Measurements from ENCODE around the gene CRY2.

The CRY2 gene

DNA sequence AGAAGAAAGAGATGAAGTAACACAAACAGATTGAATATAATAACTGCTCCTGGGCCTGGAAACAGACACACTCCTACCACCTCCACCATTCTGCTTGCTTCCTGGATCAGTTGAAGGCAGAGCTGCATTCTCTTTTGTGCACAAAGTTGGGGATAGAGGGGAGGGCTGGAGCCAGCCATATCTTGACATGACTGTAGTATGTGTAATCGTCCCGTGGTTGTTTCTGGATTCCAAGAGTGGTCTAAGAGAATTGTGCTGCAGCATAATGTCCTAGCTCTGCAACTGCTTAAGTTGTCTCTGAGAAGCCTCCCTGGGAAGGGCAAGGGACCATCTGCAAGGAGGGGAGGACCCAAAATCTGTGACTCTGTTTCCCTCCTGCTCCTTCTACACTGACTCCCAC lies 3.2 kb downstream of the CRY2 start:
- DNase-seq = no peak

DNA sequence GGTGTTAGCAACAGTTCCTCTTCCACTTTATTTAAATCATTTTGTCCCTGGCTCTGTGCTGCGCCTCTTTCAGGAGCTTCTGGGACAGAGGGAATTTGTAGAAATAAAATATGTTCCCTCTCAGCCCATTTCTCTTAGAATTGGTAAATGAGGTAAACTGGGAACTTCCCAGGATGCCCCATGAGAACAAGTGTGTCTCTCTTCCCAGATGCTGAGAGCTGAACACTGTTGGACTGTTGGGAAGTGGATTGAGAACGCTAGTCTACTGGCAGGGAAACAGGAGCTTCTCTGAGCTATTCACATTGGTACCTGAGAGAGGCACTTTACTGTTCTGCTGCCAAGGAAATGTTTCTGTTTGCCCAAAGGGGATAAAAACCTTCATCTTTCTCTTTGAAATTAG lies 4.0 kb downstream of the CRY2 start:
- DNase-seq = no peak

DNA sequence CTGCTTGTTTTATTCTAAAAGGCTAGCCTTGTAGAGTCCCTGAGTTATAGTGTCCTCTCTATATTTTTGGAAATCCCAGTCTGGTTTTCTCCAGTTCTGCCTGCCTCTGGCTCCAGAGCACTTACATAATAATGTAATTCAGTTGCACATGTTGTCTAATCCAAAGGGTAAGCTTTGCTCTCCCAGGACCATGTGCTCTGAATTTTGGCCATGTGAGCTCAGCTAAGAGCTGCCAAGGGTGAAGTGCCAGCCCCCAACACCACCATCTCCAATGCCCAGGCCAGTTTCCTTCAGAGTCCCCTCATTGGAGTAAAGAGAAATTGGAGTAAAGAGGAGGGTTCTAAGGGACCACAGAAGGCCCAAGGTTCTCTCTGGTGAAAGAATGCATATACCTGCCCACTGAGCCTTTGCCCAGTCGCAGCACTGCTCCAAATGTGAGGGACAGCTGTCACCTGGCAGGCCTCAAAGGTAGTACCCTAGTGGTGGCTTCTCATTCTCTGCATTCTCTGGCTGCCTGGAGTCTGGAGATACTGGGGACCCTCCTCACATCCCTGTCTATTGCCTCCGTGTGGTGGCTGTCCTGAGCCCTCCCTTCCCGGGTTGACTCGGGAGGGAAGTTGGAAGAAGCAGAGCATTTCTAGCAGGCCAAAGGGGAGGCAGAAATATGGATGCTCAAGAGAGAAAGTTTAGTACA lies 4.9 kb downstream of the CRY2 start:
- DNase-seq = no peak

DNA sequence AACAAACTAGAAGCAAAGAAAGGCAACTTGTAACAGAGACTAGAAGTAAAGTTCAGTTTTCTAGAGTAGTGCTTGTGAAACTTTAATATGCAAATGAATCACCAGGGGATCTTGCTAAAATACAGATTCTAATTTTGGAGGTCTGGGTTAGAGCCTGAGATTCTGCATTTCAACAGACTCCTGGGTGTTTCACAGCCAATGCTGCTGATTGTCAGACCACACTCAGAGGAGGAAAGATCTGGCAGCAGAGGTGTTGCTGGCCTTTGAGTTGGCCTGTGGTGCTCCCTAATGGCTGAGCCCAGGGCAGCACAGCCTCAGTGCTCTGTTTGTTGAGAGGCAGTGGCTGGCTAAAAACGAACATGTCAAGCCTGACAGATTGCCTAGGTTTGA lies 5.4 kb downstream of the CRY2 start:
- no peak for DNase-seq

DNA sequence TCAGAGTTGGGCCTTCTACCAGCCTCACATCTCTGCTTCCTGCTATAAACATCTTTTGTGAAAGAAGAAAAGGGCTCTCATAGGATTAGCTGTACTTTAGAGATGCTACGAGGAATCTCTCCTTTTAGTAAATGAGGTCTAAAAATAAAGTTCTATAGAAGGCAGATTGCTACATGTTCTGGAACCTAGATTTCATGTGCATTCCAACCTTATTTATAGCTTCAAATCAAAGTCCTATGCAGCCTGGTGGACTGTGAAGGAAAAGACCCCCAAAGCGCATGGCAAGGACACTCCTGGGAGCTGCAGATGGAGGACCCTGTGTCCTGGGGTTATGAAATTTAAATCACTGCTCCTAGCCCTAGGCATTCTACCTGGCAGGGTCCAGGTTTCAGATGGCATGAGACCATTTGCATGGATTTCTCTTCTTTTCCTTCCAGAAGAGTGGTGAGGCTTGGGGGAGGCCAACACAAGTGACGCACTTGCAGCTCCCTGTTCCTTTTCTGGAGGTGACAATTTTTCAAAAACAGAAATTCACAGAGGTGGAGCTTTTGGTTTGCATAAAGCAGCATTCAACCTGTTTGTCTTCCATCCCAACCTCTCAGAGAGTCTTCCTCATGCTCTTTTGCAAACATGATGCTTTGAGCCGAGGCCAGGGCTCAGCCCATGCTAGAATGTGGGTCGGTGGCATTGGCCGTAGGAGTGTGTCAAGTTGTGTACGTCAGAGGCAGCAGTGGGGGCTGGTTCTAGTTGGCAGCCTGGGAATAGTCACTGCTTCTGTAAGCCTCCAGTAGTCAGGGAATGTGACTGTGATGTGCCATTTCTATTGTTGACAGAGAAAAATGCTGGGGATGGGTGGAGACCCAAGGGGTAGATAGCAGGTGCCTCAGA lies 6.3 kb downstream of the CRY2 start:
- no peak for DNase-seq

DNA sequence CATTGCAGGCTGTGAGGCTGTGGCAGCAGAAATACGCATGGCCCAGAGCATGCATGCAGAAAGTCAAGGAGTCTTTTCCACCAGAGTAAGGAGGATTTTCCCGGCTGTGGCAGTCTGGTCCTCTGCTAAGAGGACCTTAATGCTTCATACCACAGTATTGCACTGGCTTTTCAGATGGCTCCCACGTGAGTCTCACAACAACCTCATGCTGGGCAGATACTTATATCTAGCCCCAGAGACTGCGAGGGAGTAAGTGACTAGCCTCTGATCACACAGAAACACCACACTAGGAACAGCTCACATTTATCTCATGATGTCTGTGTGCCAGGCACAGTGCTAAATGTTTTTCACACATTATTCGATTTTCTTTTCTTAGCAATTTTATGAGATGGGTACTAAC lies 8.0 kb downstream of the CRY2 start:
- DNase-seq = no peak

DNA sequence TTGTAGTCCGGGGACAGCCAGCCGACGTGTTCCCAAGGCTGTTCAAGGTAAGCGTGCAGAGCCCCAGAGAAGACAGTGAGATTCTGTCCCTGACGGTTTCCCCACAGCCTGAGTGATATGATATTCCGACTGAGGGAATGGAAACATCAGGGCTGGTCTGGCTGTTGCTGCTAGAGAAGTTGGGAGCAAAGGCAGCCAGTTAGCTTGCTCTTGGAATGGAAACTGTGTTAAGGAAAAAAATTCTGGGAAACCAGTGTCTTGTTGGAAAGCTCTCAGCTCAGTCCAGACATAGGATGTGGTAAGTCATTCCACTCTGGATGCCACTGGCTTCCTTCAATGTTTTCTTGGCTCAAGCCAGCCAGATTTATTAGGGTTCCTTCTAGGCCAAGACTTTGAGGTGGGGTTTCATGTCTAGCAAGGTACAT lies 8.8 kb downstream of the CRY2 start:
- DNase-seq = no peak

DNA sequence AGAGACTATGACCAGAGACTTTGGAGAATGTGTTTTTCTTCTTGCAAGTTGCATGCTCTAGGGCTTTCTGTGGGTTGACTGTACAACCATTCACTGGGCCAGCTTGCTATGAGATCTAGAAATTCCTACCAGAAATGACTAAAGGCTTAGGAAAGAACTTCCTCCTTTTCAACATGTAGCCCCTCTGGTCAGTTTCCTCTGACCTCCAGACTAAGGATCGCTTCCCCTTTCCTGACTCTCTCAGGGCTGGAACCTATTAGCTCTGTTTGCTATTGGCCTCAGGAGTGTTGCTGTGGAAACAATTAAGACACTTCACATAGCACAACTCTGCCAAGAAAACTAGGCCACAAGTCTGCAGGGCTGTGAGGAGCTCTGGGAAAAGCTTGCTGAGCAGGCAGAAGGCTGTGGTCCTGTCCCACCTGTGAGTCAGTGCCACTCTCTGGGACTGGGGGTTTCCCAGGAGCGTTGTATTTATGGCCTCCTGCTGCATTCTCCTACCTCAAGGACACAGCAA lies 10.7 kb downstream of the CRY2 start:
- no peak for DNase-seq

DNA sequence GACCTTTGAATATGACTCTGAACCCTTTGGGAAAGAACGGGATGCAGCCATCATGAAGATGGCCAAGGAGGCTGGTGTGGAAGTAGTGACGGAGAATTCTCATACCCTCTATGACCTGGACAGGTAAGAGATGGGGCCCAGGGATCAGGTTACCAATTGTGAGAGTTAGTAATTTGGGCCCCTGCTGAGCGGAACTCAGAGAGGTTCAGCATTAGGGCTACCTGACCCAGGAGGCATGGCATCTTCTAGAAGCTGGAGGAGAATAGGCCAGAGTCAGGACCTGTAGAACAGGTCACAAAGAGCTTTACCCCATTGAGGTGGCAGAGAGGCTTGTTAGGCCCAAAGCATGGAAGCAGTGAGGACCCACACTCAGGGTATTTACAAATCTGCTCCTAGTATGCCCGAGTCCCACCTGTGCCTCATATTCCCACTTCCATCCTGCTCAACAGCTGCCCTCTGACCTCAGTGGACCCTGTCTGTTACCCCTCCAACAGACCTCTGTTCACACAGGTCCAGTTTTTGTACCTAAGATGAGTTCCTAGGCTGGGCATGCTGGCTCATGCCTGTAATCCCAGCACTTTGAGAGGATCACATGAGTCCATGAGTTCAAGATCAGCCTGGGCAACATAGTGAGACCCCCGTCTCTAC lies 11.6 kb downstream of the CRY2 start:
- DNase-seq = no peak

DNA sequence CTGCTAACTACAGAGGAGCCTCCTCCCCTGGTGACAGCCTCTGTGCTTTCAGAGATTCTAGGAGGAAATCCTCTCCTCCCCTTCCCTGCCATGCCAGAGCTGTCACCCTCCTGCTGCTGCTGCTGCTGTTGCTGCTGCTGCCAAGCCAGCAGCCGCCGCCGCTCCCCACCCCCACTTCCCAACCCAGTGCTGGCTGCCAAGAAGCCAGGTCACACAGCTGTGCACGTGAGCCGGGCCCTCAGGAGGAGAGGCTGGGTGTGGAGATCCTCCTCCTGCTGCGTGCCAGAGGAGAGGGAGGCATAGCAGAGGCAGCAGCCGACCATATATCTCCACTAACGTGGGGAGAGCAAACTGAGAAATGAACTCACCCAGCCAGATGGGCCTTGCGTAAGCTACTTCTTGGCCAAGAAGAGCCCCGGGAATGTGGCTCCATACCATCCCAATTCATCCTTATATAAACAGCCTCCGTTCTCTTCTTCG lies 12.4 kb downstream of the CRY2 start:
- DNase-seq = no peak

DNA sequence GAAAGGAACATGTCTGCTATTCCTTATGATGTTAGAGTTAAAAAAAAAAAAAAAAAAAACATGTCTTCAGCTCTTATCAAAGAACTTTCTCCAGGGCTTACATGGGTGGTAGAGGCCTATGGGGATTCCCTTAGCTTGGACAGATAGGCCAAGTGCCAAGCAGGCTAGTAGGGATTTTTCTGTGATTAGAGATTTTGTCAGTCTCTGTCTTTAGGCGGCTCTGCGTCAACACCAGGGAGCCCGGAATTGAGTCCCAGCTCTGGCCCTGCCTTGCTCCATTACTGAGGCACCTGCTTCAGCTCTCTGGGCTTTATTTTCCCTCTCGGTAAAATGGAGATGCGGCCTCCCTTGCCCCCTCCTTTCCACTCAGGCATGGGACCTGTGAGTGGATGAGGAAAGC lies 13.1 kb downstream of the CRY2 start:
- no peak for DNase-seq

DNA sequence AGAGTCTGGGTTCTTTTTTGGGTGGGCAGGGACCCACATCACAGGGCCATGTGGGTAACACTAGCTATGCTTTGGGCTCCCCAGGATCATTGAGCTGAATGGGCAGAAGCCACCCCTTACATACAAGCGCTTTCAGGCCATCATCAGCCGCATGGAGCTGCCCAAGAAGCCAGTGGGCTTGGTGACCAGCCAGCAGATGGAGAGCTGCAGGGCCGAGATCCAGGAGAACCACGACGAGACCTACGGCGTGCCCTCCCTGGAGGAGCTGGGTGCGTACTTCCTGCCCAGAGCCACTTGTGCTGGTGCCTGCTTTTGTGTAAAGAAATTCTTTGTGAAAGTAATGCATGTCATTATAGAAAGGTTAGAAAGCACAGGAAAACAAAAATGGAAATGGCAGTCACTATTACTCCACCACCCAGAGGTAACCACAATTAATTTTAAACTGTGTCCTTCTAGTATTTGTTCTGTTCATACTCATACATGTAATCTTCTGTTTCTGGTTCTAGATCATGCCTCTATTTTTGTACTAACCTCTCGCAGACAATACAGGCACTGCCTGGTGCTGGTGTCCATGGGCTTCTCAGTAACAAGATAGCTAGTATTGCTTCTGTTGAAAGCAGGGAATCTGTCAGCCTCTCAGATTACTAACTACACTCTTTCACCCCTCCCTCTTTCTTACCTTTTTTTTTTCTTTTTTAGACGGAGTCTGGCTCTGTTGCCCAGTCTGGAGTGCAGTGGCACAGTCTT lies 13.7 kb downstream of the CRY2 start:
- DNase-seq = no peak

DNA sequence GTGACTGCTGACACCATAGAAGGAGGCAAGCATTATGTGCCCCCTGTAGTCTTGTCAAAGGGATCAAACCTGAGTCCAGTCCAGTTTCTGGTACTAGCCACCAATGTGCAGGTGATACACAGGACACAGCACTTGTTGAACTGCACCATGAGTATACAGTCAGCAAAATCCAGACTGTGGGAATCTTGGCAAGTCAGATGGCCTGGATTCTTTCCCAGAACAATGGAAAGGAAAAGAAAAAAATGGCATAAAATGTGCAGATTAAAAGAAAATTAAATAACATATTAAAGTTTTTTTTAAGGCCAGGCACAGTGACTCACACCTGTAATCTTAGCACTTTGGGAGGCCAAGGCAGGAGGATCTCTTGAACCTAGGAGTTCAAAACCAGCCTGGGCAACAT lies 16.8 kb downstream of the CRY2 start:
- no peak for DNase-seq

DNA sequence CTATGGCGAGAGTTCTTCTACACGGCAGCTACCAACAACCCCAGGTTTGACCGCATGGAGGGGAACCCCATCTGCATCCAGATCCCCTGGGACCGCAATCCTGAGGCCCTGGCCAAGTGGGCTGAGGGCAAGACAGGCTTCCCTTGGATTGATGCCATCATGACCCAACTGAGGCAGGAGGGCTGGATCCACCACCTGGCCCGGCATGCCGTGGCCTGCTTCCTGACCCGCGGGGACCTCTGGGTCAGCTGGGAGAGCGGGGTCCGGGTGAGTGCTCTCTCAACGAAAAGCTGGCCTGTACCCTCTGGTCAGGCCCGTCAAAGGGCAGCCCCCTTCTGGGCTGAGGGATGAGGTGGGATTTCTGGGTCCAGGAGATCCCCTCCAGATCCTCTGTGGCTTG lies 22.3 kb downstream of the CRY2 start:
- DNase-seq = no peak

DNA sequence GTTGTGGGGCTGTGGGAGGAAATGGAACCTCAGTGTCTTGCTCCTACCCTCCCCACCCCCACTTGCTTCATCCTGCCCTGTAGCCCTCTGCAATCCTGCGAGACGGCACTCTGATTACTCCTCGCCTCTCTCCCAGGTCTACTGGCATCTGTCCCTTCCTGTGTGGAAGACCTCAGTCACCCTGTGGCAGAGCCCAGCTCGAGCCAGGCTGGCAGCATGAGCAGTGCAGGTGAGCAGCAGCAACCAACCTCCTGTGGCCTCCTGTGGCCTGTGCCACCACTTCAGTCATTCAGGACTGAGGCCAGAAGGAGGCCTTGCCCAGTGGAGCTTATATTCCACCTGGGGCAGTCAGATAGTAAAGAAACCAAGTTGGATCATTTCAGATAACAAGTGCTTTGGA lies 23.4 kb downstream of the CRY2 start:
- no peak for DNase-seq

DNA sequence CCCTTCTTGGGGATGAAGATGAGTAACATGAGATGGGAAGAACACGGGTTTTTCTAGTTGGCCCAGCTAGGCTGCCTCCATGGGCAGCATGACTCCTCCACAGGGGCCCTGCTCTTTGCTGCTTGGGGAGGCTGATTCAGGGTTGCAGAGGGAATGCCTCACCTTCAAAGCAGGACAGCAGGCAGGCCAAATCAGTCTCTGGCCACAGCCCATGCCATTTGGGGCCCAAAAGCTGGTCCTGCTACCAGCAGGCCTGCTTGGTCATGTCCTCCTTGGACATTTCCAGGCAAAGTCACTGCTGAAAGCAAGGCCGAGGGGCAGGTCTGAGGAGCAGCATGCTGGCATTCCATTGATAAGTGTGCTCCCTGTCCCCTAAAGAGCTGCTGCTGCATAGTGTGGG lies 24.4 kb downstream of the CRY2 start:
- DNase-seq = no peak

DNA sequence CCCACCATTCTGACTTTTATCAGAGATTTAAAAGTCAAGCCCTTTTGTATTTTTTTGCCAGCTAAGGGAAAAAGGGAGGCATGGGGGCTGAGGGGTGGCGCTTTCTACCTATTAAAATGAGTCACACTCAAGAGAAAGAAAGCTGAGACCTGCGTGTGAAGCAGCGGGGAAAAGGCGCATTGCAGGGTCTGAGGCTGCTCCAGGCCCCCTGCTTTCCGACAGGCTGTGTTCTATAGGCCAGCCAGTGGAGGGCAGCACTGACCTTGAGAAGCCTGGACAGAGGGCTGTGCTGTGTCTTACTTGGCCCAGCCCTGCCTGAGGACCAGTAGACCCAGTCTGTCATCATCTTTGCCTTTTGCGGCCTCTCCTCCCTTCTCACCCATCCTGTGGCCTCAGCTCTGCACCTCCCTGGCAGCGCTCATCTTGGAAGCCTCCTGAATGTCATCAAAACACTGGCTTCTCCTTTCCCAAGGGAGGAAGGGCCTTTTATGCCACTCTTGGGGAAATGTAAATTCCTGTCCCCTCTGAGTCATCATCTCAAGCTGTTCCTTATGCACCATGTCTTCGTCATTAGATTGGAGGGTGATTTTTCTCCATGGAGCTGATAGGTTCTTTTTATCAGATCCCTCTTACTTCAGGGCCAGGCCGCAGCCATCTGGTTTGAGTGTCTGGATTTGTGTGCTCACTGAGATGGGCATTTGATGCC lies 25.5 kb downstream of the CRY2 start:
- DNase-seq = no peak

DNA sequence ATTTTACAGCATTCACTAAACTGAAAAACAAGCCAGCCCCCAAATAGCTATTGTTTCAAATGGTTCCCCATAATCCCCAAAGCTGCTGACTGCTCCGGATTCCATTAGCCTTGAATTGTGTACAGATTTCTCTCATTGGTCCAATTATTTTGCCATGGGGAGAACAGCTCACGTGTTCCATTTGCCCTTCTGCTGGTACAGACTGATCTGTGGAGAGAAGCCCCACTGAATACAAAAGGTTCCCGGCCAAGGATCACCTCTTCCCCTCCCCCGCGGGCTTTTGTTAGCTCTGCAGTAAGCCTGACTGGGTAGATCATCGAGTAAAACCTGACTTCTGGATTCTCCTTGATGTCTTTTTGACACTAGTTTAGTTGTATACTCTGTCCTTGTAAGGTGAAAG lies 29.1 kb downstream of the CRY2 start:
- DNase-seq = no peak

DNA sequence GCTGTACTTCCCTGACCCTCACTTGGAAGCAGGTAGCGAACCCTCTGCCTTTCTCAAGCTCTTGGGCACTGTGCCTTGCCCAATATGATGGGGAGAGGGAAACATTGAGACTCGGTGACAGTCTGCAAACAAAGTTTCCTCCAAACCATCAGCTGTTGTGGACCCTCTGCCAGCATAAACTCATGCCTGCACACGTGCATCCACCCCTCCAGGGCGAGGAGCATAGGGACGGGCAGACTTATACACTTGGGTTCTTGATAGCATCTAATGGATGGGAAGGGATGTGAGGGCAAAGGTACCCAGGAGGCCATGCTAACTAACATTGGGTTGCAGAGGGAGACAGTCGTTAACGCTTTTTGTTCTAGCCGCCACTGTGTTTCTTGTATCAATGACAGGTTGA lies 29.9 kb downstream of the CRY2 start:
- no peak for DNase-seq

DNA sequence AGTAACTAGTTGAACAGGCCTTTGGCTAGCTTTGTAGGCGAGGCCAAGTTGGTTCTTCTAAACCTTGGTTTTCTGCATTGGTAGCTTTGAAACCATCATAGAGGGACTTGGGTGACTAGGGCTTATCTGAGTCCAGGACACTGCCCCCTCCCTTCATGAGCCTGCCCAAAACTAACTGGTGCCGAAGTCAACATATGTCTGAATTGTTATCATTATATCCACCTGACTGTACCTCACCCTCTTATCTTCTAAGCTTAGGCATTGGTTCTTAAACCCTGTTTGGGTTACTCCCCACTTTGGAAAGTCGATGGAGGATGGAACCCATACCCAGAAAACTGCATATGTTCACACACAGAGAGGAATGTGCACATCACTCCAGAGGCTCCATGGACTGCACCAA lies 30.6 kb downstream of the CRY2 start:
- no peak for DNase-seq

DNA sequence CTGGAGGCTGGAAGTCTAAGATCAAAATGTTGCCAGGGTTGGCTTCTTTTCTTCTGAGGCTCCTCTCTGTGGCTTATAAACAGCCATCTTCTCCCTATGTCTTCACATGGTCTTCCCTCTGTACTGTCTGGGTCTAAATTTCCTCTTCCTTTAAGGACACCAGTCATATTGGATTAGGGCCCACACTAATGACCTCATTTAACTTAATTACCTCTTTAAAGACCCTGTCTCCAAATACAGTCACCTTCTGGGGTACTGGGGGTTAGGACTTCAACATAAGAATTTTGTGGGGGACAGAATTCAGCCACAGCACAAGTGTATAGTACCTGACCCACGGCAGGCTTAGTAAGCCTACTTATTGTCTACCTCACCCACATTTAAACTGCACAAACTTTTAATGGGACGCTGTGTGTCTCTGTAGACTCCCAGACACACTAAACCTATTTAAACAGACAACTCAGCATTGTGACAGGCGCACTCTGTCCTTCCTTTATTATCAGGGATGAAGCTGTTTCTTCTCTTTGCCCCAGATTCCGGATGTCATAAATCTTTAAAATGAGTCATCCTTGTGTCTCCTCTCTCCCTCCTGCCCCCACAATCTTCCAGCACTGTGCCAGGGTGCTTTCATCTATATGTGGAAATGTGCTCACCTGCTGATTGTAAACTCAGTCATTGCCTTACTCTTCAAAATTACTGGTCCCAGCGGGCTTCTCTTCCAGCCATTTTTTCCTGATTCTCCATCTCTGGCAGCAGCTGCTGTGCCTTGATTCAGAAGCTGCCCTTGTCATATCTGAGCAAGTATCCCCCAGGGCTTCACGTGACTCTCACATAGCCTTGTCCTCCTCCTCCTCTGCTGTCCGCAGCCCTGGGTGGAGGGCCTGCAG lies 32.8 kb downstream of the CRY2 start:
- DNase-seq = no peak

Data from activated naive CD4-positive, alpha-beta T cell (primary cell).